H1 (cell line): ENCODE data around the gene BOLA2B. TPM values are rescaled to one million over a fixed set of nuclear protein-coding genes. Genes with fewer than 3 reads are reported as not detected.

Experiments
- CTCF ChIA-PET: fragments of 300-600 bp; sonication (Branson Sonifier 250); formaldehyde crosslinking; loops from one replicate; lab custom pipeline; 2021; ENCODE audit not compliant: partially characterized antibody; lab: Charles Lee
- POLR2A ChIA-PET: fragments of 300-600 bp; sonication (Branson Sonifier 250); formaldehyde crosslinking; loops from one replicate; lab custom pipeline; 2021; ENCODE audit warnings: inconsistent platforms; ENCODE audit not compliant: partially characterized antibody; lab: Charles Lee
- DNase-seq, 2 experiments: peaks; one replicate each; pipeline versions ENCODE4 v3.0.0 to v3.0.0-alpha.2; 2010 to 2022; ENCODE audit warnings: low spot score in 2 of 2, low read depth in 1 of 2, mixed read lengths in 1 of 2
- FAIRE-seq: peaks from 2 replicates; lab custom pipeline; 2011; peaks lifted over from hg19 to GRCh38; lab: Jason Lieb, UNC
- H2AFZ ChIP-seq: 2 replicates; pipeline ENCODE4 v1.8.1; 2012; ENCODE audit warnings: low read length, inconsistent platforms
- H2AK5ac ChIP-seq: 2 replicates; pipeline ENCODE4 v1.6.1; 2013; ENCODE audit warnings: low read depth, low read length
- H2BK120ac ChIP-seq: replicated peaks from 2 replicates; pipeline ENCODE3; 2013; ENCODE audit warnings: low read depth, low read length, inconsistent platforms
- H2BK12ac ChIP-seq: 2 replicates; pipeline ENCODE4 v1.6.1; 2013; ENCODE audit warnings: low read depth, low read length
- H2BK15ac ChIP-seq: 2 replicates; pipeline ENCODE4 v1.6.1; 2013; ENCODE audit warnings: low read length
- H2BK20ac ChIP-seq: 2 replicates; pipeline ENCODE4 v1.6.1; 2013; ENCODE audit warnings: low read length
- H2BK5ac ChIP-seq: 2 replicates; pipeline ENCODE4 v1.6.1; 2013; ENCODE audit warnings: low read depth, low read length
- H3K14ac ChIP-seq: 2 replicates; pipeline ENCODE4 v1.6.1; 2013; ENCODE audit warnings: inconsistent platforms; ENCODE audit not compliant: insufficient read length
- H3K18ac ChIP-seq: 2 replicates; pipeline ENCODE4 v1.6.1; 2013; ENCODE audit warnings: low read length; ENCODE audit errors: extremely low read depth
- H3K23ac ChIP-seq: 2 replicates; pipeline ENCODE4 v1.6.1; 2013; ENCODE audit warnings: inconsistent platforms; ENCODE audit not compliant: insufficient read length
- H3K23me2 ChIP-seq: 2 replicates; pipeline ENCODE4 v1.6.1; 2013; ENCODE audit warnings: low read depth, low read length
- H3K27ac ChIP-seq: 2 replicates; pipeline ENCODE4 v1.6.1; 2011; ENCODE audit warnings: low read depth, low read length, inconsistent platforms
- H3K27me3 ChIP-seq, 4 experiments: replicated peaks in 1 of 4; 1 replicate in 1 of 4; 2 replicates in 3 of 4; pipeline versions ENCODE4 v1.6.1 to v1.8.1; 2011 to 2013; ENCODE audit warnings: low read length in 3 of 4, mild to moderate bottlenecking in 3 of 4, inconsistent platforms in 2 of 4, mixed read lengths in 2 of 4, moderate library complexity in 1 of 4; ENCODE audit not compliant: control insufficient read depth in 3 of 4, insufficient read depth in 3 of 4; ENCODE audit errors: extremely low read depth in 1 of 4
- H3K36me3 ChIP-seq, 4 experiments: 2 replicates each; pipeline versions ENCODE4 v1.6.1 to v1.8.1; 2011 to 2013; ENCODE audit warnings: mild to moderate bottlenecking in 4 of 4, low read length in 3 of 4, moderate library complexity in 2 of 4, control low read depth in 1 of 4, inconsistent platforms in 1 of 4; ENCODE audit not compliant: insufficient read depth in 4 of 4, control insufficient read depth in 2 of 4
- H3K4ac ChIP-seq: replicated peaks from 2 replicates; pipeline ENCODE3; 2013; ENCODE audit warnings: low read length, low read depth, mixed read lengths, inconsistent platforms; ENCODE audit not compliant: insufficient read length
- H3K4me1 ChIP-seq, 4 experiments: replicated peaks in 1 of 4; 1 replicate in 1 of 4; 2 replicates in 3 of 4; pipeline versions ENCODE4 v1.6.1 to v1.8.1; 2011 to 2013; ENCODE audit warnings: low read length in 3 of 4, inconsistent platforms in 2 of 4, mixed read lengths in 1 of 4; ENCODE audit not compliant: insufficient read depth in 4 of 4, control insufficient read depth in 3 of 4
- H3K4me2 ChIP-seq, 2 experiments: 2 replicates each; pipeline versions ENCODE4 v1.6.1 to v1.8.1; 2011 to 2013; ENCODE audit warnings: low read depth in 2 of 2, low read length in 2 of 2, control low read depth in 1 of 2, inconsistent platforms in 1 of 2, mild to moderate bottlenecking in 1 of 2; ENCODE audit not compliant: insufficient read depth in 1 of 2
- H3K4me3 ChIP-seq, 4 experiments: fragments of 200-600, 300-600 bp in 1 of 4; sonication (generic), shearing (Covaris generic), sonication (Bioruptor Twin) in 1 of 4; 2 replicates each; pipeline versions ENCODE4 v1.5.1 to v1.8.1; 2011 to 2016; ENCODE audit warnings: low read length in 4 of 4, low read depth in 3 of 4, control low read depth in 2 of 4, inconsistent platforms in 2 of 4, mild to moderate bottlenecking in 2 of 4, mixed read lengths in 1 of 4, moderate library complexity in 1 of 4; ENCODE audit not compliant: insufficient read depth in 2 of 4; ENCODE audit errors: extremely low read depth in 1 of 4
- H3K56ac ChIP-seq: replicated peaks from 2 replicates; pipeline ENCODE3; 2013; ENCODE audit warnings: low read depth, mild to moderate bottlenecking, mixed read lengths, low read length, inconsistent platforms; ENCODE audit not compliant: insufficient read length
- H3K79me1 ChIP-seq: 2 replicates; pipeline ENCODE4 v1.6.1; 2013; ENCODE audit warnings: low read depth, low read length, control low read depth
- H3K79me2 ChIP-seq, 2 experiments: 2 replicates each; pipeline versions ENCODE4 v1.6.1 to v1.8.1; 2012 to 2013; ENCODE audit warnings: low read length in 2 of 2, mild to moderate bottlenecking in 2 of 2, inconsistent platforms in 1 of 2; ENCODE audit not compliant: insufficient read depth in 2 of 2, control insufficient read depth in 1 of 2
- H3K9ac ChIP-seq, 4 experiments: replicated peaks in 1 of 4; 1 replicate in 1 of 4; 2 replicates in 3 of 4; pipeline versions ENCODE4 v1.6.1 to v1.8.1; 2011 to 2013; ENCODE audit warnings: low read depth in 3 of 4, low read length in 3 of 4, control low read depth in 2 of 4, mild to moderate bottlenecking in 2 of 4, moderate library complexity in 2 of 4, inconsistent platforms in 1 of 4; ENCODE audit errors: extremely low read depth in 1 of 4
- H3K9me3 ChIP-seq, 2 experiments: 2 replicates each; pipeline versions ENCODE4 v1.6.1 to v1.8.1; 2012 to 2013; ENCODE audit warnings: mild to moderate bottlenecking in 2 of 2, moderate library complexity in 2 of 2, control low read depth in 1 of 2, inconsistent platforms in 1 of 2, low read depth in 1 of 2, low read length in 1 of 2, mixed read lengths in 1 of 2; ENCODE audit not compliant: insufficient read depth in 2 of 2
- H4K20me1 ChIP-seq, 2 experiments: replicated peaks in 1 of 2; 2 replicates each; pipeline versions ENCODE3 to v1.8.1; 2011 to 2013; ENCODE audit warnings: inconsistent platforms in 2 of 2, low read length in 2 of 2, mild to moderate bottlenecking in 1 of 2; ENCODE audit not compliant: insufficient read depth in 2 of 2, control insufficient read depth in 1 of 2
- H4K5ac ChIP-seq: 2 replicates; pipeline ENCODE4 v1.6.1; 2013; ENCODE audit warnings: low read length, low read depth, mixed read lengths, inconsistent platforms; ENCODE audit not compliant: insufficient read length
- H4K8ac ChIP-seq: 2 replicates; pipeline ENCODE4 v1.8.0; 2013; ENCODE audit warnings: mild to moderate bottlenecking, moderate library complexity, low read length, inconsistent platforms; ENCODE audit not compliant: insufficient read depth; ENCODE audit errors: extremely low read depth
- H4K91ac ChIP-seq: replicated peaks from 2 replicates; pipeline ENCODE3; 2013; ENCODE audit warnings: low read length, mixed read lengths, inconsistent platforms; ENCODE audit not compliant: insufficient read length
- BACH1 ChIP-seq: IDR thresholded peaks from 2 replicates; pipeline ENCODE4 v1.6.1; 2012; ENCODE audit warnings: low read length, improper control_type of control experiment
- BCL11A ChIP-seq, 2 experiments: IDR thresholded peaks; one replicate each; pipeline ENCODE4 v1.6.1; 2011; ENCODE audit warnings: low read depth in 2 of 2, low read length in 2 of 2, mild to moderate bottlenecking in 2 of 2
- CHD1 ChIP-seq: IDR thresholded peaks from 2 replicates; pipeline ENCODE4 v1.6.1; 2012; ENCODE audit warnings: low read depth, low read length, improper control_type of control experiment
- CHD2 ChIP-seq: IDR thresholded peaks from 2 replicates; pipeline ENCODE4 v1.6.1; 2012; ENCODE audit warnings: low read length, improper control_type of control experiment
- EGR1 ChIP-seq: IDR thresholded peaks from 2 replicates; pipeline ENCODE4 v1.6.1; 2011; ENCODE audit warnings: low read depth, low read length, borderline replicate concordance
- FOSL1 ChIP-seq: IDR thresholded peaks from 2 replicates; pipeline ENCODE4 v1.6.1; 2011; ENCODE audit warnings: mild to moderate bottlenecking, low read depth, low read length, moderate library complexity; ENCODE audit not compliant: insufficient read depth
- JUN ChIP-seq: IDR thresholded peaks from 2 replicates; pipeline ENCODE4 v1.6.1; 2011; ENCODE audit warnings: low read depth, mild to moderate bottlenecking, improper control_type of control experiment, low read length
- RNF2 ChIP-seq: fragments of 200-900, 300-1000 bp; sonication (generic); IDR thresholded peaks from 2 replicates; pipeline ENCODE4 v1.7.1; 2016; ENCODE audit warnings: borderline replicate concordance, low read depth, mild to moderate bottlenecking, antibody characterized with exemption, low read length; ENCODE audit not compliant: poor library complexity, severe bottlenecking; ENCODE audit errors: missing control alignments
- SP4 ChIP-seq: IDR thresholded peaks from 2 replicates; pipeline ENCODE4 v1.6.1; 2012; ENCODE audit warnings: low read length, inconsistent platforms
- TAF1 ChIP-seq: IDR thresholded peaks from 2 replicates; pipeline ENCODE4 v1.6.1; 2011; ENCODE audit warnings: mild to moderate bottlenecking, low read depth, low read length
- ZNF274 ChIP-seq: IDR thresholded peaks from 2 replicates; pipeline ENCODE4 v1.7.0; 2012; ENCODE audit warnings: low read length, borderline replicate concordance; ENCODE audit errors: extremely low read depth
- WGBS, 2 experiments: shearing (Covaris generic) in 1 of 2; methylation state at CpG; one replicate each; pipeline versions ENCODE4 v1.1.6 to v1.1.7; 2013 to 2015; ENCODE audit warnings: low lambda C conversion rate in 2 of 2, mixed read lengths in 2 of 2, inconsistent platforms in 1 of 2, low coverage in 1 of 2, missing lambda C conversion rate in 1 of 2; ENCODE audit not compliant: insufficient replicate concordance in 2 of 2, insufficient coverage in 1 of 2, insufficient read length in 1 of 2; ENCODE audit errors: extremely low coverage in 1 of 2, missing lambda C conversion rate in 1 of 2; 5-methylcytosine and 5-hydroxymethylcytosine counted together
- polyA plus RNA-seq, 7 experiments: library from polyadenylated mRNA; depleted of rRNA in 3 of 7; stranded (reverse) in 5 of 7; unstranded in 2 of 7; fragments of >200 nt in 5 of 7; fragments of 200-250 nt in 2 of 7; gene quantifications; 1 replicate in 5 of 7; 2 replicates in 1 of 7; 4 replicates in 1 of 7; pipeline versions ENCODE4 v1.2.1 to v1.2.3, GENCODE V29; 2011 to 2013; ENCODE audit warnings: missing spikeins in 2 of 7, mixed read lengths in 2 of 7
- total RNA-seq: library from RNA; stranded (reverse); fragmentation: NEBNext Ultra II Directional; extraction: Animal tissue kit (Norgen Biotek cat#: 25700); gene quantifications from 2 replicates; pipeline ENCODE4 v1.2.1, GENCODE V29; 2021
- TF ChIP-seq, protein P1 (sequence below): IDR thresholded peaks from 2 replicates; pipeline ENCODE4 v1.6.1; 2012; ENCODE audit warnings: inconsistent platforms

Gene BOLA2B
- total and polyA plus RNA-seq, 2 of the 8 experiments (the other 6 are each of a cell fraction or from before 2014, with no cell fraction given): 208 to 872 TPM

DNA sequence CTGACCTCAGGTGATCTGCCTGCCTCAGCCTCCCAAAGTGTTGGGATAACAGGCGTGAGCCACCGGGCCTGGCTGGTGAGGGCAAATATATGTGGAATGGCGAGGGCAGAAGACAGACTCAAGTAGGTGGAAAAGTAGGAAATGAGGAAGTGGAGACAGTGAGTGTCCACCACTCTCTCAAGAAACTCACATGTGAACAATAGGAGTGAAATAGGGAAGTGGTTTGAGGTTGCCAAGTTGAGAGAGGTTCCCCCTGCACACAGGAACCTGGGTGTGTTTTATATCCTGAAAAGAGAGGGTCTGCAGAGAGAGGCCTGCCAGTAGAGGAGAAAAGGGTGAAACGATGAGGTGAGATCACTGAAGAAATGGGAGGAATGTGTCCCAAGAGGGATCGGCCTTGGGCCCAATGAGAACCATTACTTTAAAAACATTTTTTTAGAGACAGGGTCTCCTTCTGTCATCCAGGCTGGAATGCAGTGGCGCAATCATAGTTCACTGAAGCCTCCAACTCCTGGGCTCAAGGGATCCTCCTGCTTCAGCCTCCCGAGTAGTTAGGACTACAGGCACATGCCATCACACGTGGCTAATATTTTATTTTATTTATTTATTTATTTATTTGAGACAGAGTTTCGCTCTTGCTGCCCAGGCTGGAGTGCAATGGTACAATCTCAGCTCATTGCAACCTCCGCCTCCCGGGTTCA lies 27.1 kb downstream of the BOLA2B start:
- no peak overlapping the region for H3K27ac ChIP-seq
- no peaks in the 10 kb centered on the region for H3K23me2 ChIP-seq
- H3K9ac ChIP-seq: no peak overlapping the region
- TF ChIP-seq TAF1 (no peak), CHD2 (no peak), BACH1 (no peak), JUN (no peak), CHD1 (no peak), RNF2 (no peak), ZNF274 (no peak), FOSL1 (no peak), EGR1 (no peak), BCL11A (IDR thresholded peaks at IDR 0.05; ENCODE audit: low read depth in 2 of 2, low read length in 2 of 2) (no peak), SP4 (no peak)
- TF ChIP-seq, protein P1, sequence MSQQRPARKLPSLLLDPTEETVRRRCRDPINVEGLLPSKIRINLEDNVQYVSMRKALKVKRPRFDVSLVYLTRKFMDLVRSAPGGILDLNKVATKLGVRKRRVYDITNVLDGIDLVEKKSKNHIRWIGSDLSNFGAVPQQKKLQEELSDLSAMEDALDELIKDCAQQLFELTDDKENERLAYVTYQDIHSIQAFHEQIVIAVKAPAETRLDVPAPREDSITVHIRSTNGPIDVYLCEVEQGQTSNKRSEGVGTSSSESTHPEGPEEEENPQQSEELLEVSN: no peak
- H3K23ac ChIP-seq: no peak overlapping the region
- DNase-seq: no peak
- H3K79me2 ChIP-seq: no peaks in the 10 kb centered on the region
- H3K4me3 ChIP-seq: no peak overlapping the region
- H3K27me3 ChIP-seq: no peaks in the 10 kb centered on the region
- H4K8ac ChIP-seq: no peak overlapping the region
- no peak overlapping the region for H3K56ac ChIP-seq
- H4K91ac ChIP-seq: no peak overlapping the region
- no peak overlapping the region for H2BK20ac ChIP-seq
- H3K9me3 ChIP-seq: no peaks in the 10 kb centered on the region
- no peak overlapping the region for H2BK15ac ChIP-seq
- no peak overlapping the region for H3K14ac ChIP-seq
- H3K4me2 ChIP-seq: no peak overlapping the region
- H4K5ac ChIP-seq: no peak overlapping the region
- no peak overlapping the region for H2BK5ac ChIP-seq
- no peak overlapping the region for H3K18ac ChIP-seq
- FAIRE-seq: no peak
- no peaks in the 10 kb centered on the region for H3K36me3 ChIP-seq
- H2AK5ac ChIP-seq: no peak overlapping the region
- no peaks in the 10 kb centered on the region for H3K79me1 ChIP-seq
- H3K4ac ChIP-seq: no peak overlapping the region
- no peaks in the 10 kb centered on the region for H4K20me1 ChIP-seq
- no peak overlapping the region for H2BK120ac ChIP-seq
- no peak overlapping the region for H2AFZ ChIP-seq
- ChIA-PET POLR2A (no interaction called here), CTCF (no interaction called here)
- no peaks in the 10 kb centered on the region for H3K4me1 ChIP-seq
- H2BK12ac ChIP-seq: no peak overlapping the region
- WGBS, 2 experiments: 80% methylated on average over 11 of the region's 11 CpGs; no CpG with 5 or more reads in 1 of the 2 experiments
